DND-41 (cell line): Measurements from ENCODE around the gene EPHA7.

Experiments
- ATAC-seq: fragments of 200-7000 bp; cut with Tn5 transposase; 3 replicates; pipeline ENCODE4 v1.9.1; 2021; ENCODE audit warnings: low read depth; ENCODE audit not compliant: insufficient read depth
- DNase-seq: peaks from one replicate; pipeline ENCODE4 v3.0.0-alpha.2; 2020
- H2AFZ ChIP-seq: 2 replicates; pipeline ENCODE4 v1.6.0; 2012; ENCODE audit warnings: low read depth, low read length
- H3K27ac ChIP-seq: 2 replicates; pipeline ENCODE4 v1.5.1; 2012; ENCODE audit warnings: low read length, inconsistent platforms
- H3K27me3 ChIP-seq: fragments of 200-600 bp; sonication (generic); 2 replicates; pipeline ENCODE4 v1.6.0; 2012; ENCODE audit warnings: low read length, mild to moderate bottlenecking, inconsistent platforms; ENCODE audit not compliant: insufficient read depth, poor library complexity
- H3K36me3 ChIP-seq: 2 replicates; pipeline ENCODE4 v1.5.1; 2012; ENCODE audit warnings: low read length, inconsistent platforms; ENCODE audit not compliant: insufficient read depth
- H3K4me1 ChIP-seq: 2 replicates; pipeline ENCODE4 v1.5.1; 2012; ENCODE audit warnings: mild to moderate bottlenecking, low read length; ENCODE audit not compliant: insufficient read depth
- H3K4me2 ChIP-seq: 2 replicates; pipeline ENCODE4 v1.6.0; 2012; ENCODE audit warnings: mild to moderate bottlenecking, moderate library complexity, low read length, inconsistent platforms; ENCODE audit not compliant: insufficient read depth
- H3K4me3 ChIP-seq, 2 experiments: fragments of 200-600 bp in 1 of 2; shearing (Covaris generic) in 1 of 2; 2 replicates each; pipeline ENCODE4 v1.5.1; 2012 to 2016; ENCODE audit warnings: inconsistent platforms in 2 of 2, low read length in 2 of 2, mild to moderate bottlenecking in 2 of 2, low read depth in 1 of 2, moderate library complexity in 1 of 2
- H3K79me2 ChIP-seq: 2 replicates; pipeline ENCODE4 v1.6.0; 2012; ENCODE audit warnings: low read length, inconsistent platforms; ENCODE audit not compliant: insufficient read depth
- H3K9ac ChIP-seq: 2 replicates; pipeline ENCODE4 v1.6.0; 2012; ENCODE audit warnings: low read depth, mild to moderate bottlenecking, inconsistent platforms, low read length, moderate library complexity
- H3K9me3 ChIP-seq: 2 replicates; pipeline ENCODE4 v1.5.1; 2012; ENCODE audit warnings: low read length, moderate library complexity, mild to moderate bottlenecking, inconsistent platforms; ENCODE audit not compliant: insufficient read depth, severe bottlenecking
- H4K20me1 ChIP-seq: 2 replicates; pipeline ENCODE4 v1.6.0; 2012; ENCODE audit warnings: low read length; ENCODE audit not compliant: insufficient read depth
- EZH2 ChIP-seq: IDR thresholded peaks from 3 replicates; pipeline ENCODE4 v1.6.1; 2012; ENCODE audit warnings: borderline replicate concordance, low read depth, mild to moderate bottlenecking, moderate library complexity, low read length, inconsistent platforms; ENCODE audit not compliant: severe bottlenecking
- TF ChIP-seq, protein P1 (sequence below): IDR thresholded peaks from 2 replicates; pipeline ENCODE4 v1.5.1; 2012; ENCODE audit warnings: borderline replicate concordance, low read length, moderate library complexity, mild to moderate bottlenecking; ENCODE audit not compliant: poor library complexity, severe bottlenecking; ENCODE audit errors: extremely low read depth

The EPHA7 gene

DNA sequence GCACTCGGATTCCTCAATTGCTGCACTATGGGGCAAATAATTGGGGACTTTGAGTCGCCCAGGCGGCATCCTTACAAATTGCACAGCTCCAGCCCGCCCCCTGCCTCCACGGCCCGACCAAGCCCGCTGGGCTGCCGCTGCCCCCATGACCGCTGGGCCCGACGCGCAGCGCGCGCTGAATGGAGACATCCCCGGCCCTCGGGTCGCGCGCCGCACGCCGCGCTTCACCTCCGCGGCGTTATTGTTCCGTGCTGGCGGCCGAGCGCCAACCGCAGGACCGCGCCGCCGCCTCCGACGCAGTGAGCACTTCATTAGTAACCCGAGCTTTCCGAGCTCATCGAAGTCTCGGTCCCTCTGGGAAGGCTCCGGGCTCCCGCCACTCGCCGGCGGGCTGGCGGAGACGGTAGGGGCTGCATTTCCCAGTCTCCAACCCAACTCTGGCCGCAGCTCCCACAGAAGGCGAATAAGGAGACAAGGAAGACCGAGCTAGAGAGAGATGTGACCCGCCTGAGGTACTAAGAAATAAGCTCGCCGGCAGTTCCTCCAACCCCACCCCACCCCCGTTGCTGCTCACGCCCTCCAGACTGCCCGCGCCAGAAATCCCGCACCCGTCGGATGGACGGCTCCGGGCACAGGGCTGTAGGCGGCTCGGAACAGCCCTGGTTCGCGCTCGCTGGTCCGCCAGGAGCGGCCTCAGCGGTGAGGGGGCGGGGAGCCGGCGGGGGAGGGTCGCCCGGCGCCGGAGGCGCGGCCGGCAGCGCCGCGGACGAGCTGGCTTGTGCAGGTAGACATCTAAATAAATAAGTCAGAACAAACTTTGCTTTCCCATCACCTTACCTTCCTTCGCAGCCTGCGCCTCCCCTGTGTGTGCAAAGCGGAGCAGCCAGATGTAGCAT is 703 bp downstream of the EPHA7 start:
- Histone ChIP-seq H2AFZ (no peak overlapping the region), H3K4me1 (no peaks in the 10 kb centered on the region), H3K4me3 (no peak overlapping the region), H3K4me2 (no peak overlapping the region), H3K36me3 (no peaks in the 10 kb centered on the region), H3K79me2 (no peaks in the 10 kb centered on the region), H3K9ac (no peak overlapping the region), H3K27ac (no peak overlapping the region), H4K20me1 (no peaks in the 10 kb centered on the region), H3K9me3 (peaks cover 3% of the 10 kb centered on the region), H3K27me3 (no peaks in the 10 kb centered on the region)
- TF ChIP-seq, protein P1, sequence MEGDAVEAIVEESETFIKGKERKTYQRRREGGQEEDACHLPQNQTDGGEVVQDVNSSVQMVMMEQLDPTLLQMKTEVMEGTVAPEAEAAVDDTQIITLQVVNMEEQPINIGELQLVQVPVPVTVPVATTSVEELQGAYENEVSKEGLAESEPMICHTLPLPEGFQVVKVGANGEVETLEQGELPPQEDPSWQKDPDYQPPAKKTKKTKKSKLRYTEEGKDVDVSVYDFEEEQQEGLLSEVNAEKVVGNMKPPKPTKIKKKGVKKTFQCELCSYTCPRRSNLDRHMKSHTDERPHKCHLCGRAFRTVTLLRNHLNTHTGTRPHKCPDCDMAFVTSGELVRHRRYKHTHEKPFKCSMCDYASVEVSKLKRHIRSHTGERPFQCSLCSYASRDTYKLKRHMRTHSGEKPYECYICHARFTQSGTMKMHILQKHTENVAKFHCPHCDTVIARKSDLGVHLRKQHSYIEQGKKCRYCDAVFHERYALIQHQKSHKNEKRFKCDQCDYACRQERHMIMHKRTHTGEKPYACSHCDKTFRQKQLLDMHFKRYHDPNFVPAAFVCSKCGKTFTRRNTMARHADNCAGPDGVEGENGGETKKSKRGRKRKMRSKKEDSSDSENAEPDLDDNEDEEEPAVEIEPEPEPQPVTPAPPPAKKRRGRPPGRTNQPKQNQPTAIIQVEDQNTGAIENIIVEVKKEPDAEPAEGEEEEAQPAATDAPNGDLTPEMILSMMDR = no peak
- TF ChIP-seq EZH2 = no peak
- ATAC-seq = no peak
- DNase-seq = no peak

DNA sequence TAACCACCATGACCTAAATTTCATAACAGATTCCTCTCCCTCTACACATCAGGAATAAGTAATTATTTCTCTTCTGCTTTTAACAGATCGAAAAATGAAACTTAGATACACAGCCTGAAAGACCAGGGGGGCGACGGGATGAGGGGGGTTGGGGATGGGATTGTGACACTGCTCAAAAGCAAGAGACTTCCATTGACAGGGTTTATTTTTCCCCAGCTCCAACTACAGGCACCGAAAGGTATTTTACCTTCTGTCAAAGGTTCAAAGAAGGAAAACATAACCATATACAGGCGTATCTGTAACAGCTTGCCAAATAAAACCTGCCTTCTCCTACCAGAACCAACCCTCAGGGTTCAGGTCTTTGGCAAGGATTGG is 1.3 kb downstream of the EPHA7 start:
- H3K27me3 ChIP-seq = no peaks in the 10 kb centered on the region
- no peaks in the 10 kb centered on the region for H4K20me1 ChIP-seq
- no peaks in the 10 kb centered on the region for H3K36me3 ChIP-seq
- no peak overlapping the region for H2AFZ ChIP-seq
- no peak overlapping the region for H3K4me2 ChIP-seq
- H3K9me3 ChIP-seq = peaks cover 3% of the 10 kb centered on the region
- TF ChIP-seq, protein P1 = no peak
- TF ChIP-seq EZH2 = no peak
- H3K9ac ChIP-seq = no peak overlapping the region
- ATAC-seq (no peak), DNase-seq (no peak)
- no peak overlapping the region for H3K4me3 ChIP-seq
- H3K27ac ChIP-seq = no peak overlapping the region
- H3K4me1 ChIP-seq = no peaks in the 10 kb centered on the region
- no peaks in the 10 kb centered on the region for H3K79me2 ChIP-seq

DNA sequence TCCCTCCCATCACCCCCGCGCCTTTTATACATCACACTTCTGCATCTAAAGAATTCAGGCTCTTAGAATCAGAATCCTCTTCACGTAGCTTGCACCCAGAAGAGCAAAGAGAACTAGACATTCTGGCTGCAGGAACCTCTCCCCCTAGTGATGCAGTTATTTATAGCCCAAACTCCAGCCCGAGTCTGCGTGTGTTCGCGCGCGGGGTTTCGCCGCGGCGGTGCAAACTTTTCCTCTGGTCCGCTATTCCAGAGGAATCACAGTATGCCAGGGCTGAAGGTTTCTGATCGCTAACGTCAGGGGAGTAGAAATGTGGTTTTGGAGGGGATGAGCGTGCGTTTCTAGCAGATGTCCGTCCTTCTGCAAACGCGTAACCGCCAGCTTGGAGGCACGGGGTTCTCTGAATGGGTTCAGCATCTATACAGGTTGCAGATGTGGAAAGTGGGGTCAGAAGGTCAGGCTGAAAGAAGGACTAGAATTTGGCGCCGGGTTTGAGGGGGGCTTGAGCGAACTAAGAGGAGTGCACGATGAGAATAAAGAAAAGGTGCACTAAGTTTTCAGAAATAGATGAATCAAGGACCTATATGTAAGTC is 1.8 kb downstream of the EPHA7 start:
- no peaks in the 10 kb centered on the region for H3K27me3 ChIP-seq
- no peak overlapping the region for H3K27ac ChIP-seq
- H3K79me2 ChIP-seq = no peaks in the 10 kb centered on the region
- H3K4me2 ChIP-seq = no peak overlapping the region
- no peaks in the 10 kb centered on the region for H3K36me3 ChIP-seq
- H2AFZ ChIP-seq = no peak overlapping the region
- TF ChIP-seq EZH2 = no peak
- TF ChIP-seq, protein P1 = no peak
- peaks cover 3% of the 10 kb centered on the region for H3K9me3 ChIP-seq
- H4K20me1 ChIP-seq = no peaks in the 10 kb centered on the region
- H3K9ac ChIP-seq = no peak overlapping the region
- H3K4me1 ChIP-seq = no peaks in the 10 kb centered on the region
- ATAC-seq = no peak
- no peak overlapping the region for H3K4me3 ChIP-seq
- no peak for DNase-seq
